H1 (cell line): Measurements from ENCODE around the gene KCNC4. TPM values are rescaled to one million over a fixed set of nuclear protein-coding genes. Genes with fewer than 3 reads are reported as not detected.

Experiments used
- CBX5 ChIP-seq: fragments of 300-800, 300-1000 bp; sonication (generic); IDR thresholded peaks from 2 replicates; pipeline ENCODE4 v1.7.1; 2016; ENCODE audit warnings: antibody characterized with exemption, low read length, low read depth
- polyA plus RNA-seq, 7 experiments: library from polyadenylated mRNA; depleted of rRNA in 3 of 7; stranded (reverse) in 5 of 7; unstranded in 2 of 7; fragments of >200 nt in 5 of 7; fragments of 200-250 nt in 2 of 7; gene quantifications; 1 replicate in 5 of 7; 2 replicates in 1 of 7; 4 replicates in 1 of 7; pipeline versions ENCODE4 v1.2.1 to v1.2.3, GENCODE V29; 2011 to 2013; ENCODE audit warnings: missing spikeins in 2 of 7, mixed read lengths in 2 of 7
- total RNA-seq: library from RNA; stranded (reverse); fragmentation: NEBNext Ultra II Directional; extraction: Animal tissue kit (Norgen Biotek cat#: 25700); gene quantifications from 2 replicates; pipeline ENCODE4 v1.2.1, GENCODE V29; 2021

Gene KCNC4
- total and polyA plus RNA-seq, 2 of the 8 experiments (the other 6 are each of a cell fraction or from before 2014, with no cell fraction given) = 8.1 to 11.2 TPM

DNA sequence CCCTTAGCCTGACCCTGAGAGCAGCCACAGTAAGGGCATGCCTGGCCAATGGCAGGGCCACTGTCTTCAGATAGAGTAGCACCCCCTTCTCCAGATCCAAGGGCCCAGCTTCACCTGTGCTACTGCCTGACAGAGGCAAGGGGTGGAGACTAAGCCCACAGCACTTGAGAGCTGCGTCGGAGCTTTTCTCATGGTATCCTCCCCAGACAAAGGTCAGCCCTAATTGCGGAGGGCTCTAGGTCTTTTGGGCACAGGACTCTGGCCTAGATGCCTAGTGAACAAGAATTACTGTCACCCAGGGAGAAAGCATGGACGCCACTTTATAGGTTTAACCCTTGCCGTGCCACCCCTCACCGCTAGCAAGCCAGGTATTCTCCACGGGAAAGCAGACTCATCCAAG is 15.1 kb downstream of the KCNC4 start (continued):
- no peak for TF ChIP-seq CBX5
